Body of pancreas (tissue), 4 donors: ENCODE results near the gene LASP1NB.
A peak's percentile ranks its signal among the peaks of the same experiment; 100 is the strongest.

Source experiments
- ATAC-seq: fragments of 150-250 bp; one replicate; pipeline ENCODE4 v1.9.1; 2016
- DNase-seq, 4 donors: peaks; one replicate each; pipeline ENCODE4 v3.0.0-alpha.2; 2019
- H3K27ac ChIP-seq, 4 donors: fragments of 200-600 bp; sonication (generic); 1 replicate in 3 of 4; 2 replicates in 1 of 4; pipeline versions ENCODE4 v1.5.1 to v1.6.1; 2016 to 2019; ENCODE audit warnings: mild to moderate bottlenecking in 1 of 4, mixed read lengths in 1 of 4, moderate library complexity in 1 of 4
- H3K27me3 ChIP-seq, 2 donors: fragments of 200-600 bp; sonication (generic); one replicate each; pipeline ENCODE4 v1.6.0; 2016; ENCODE audit warnings: mild to moderate bottlenecking in 1 of 2
- H3K36me3 ChIP-seq, 2 donors: fragments of 200-600 bp; sonication (generic); replicated peaks in 1 of 2; 2 replicates each; pipeline ENCODE4 v1.5.1; 2016; ENCODE audit warnings: low read depth in 2 of 2; ENCODE audit not compliant: insufficient read depth in 1 of 2
- H3K4me1 ChIP-seq: fragments of 200-600 bp; sonication (generic); one replicate; pipeline ENCODE4 v1.6.0; 2016
- H3K4me3 ChIP-seq, 2 donors: fragments of 200-600 bp; sonication (generic); 1 replicate in 1 of 2; 2 replicates in 1 of 2; pipeline ENCODE4 v1.5.1; 2016 to 2019
- H3K9me3 ChIP-seq, 3 donors: fragments of 200-600 bp; sonication (generic); 1 replicate in 2 of 3; 2 replicates in 1 of 3; pipeline ENCODE4 v1.5.1; 2016
- CTCF ChIP-seq, 7 experiments: fragments of 450-650 bp in 4 of 7; fragments of 200-600 bp in 3 of 7; sonication (generic) in 3 of 7; IDR thresholded peaks; one replicate each; pipeline ENCODE4 v1.5.1; 2016 to 2019; ENCODE audit warnings: antibody characterized with exemption in 7 of 7
- POLR2A ChIP-seq, 3 donors: fragments of 450-650 bp; IDR thresholded peaks; one replicate each; pipeline ENCODE4 v1.6.1; 2016; ENCODE audit warnings: antibody characterized with exemption in 3 of 3, mild to moderate bottlenecking in 2 of 3
- WGBS, 2 donors: methylation state at CpG; one replicate each; pipeline ENCODE4 v1.1.5; 2017; 5-methylcytosine and 5-hydroxymethylcytosine counted together
- intact Hi-C: fragments of 100-400 bp; cut with DNase I; formaldehyde crosslinking; loops from one replicate; pipeline ENCODE4 v1.15.1; 2023

Gene LASP1NB

DNA sequence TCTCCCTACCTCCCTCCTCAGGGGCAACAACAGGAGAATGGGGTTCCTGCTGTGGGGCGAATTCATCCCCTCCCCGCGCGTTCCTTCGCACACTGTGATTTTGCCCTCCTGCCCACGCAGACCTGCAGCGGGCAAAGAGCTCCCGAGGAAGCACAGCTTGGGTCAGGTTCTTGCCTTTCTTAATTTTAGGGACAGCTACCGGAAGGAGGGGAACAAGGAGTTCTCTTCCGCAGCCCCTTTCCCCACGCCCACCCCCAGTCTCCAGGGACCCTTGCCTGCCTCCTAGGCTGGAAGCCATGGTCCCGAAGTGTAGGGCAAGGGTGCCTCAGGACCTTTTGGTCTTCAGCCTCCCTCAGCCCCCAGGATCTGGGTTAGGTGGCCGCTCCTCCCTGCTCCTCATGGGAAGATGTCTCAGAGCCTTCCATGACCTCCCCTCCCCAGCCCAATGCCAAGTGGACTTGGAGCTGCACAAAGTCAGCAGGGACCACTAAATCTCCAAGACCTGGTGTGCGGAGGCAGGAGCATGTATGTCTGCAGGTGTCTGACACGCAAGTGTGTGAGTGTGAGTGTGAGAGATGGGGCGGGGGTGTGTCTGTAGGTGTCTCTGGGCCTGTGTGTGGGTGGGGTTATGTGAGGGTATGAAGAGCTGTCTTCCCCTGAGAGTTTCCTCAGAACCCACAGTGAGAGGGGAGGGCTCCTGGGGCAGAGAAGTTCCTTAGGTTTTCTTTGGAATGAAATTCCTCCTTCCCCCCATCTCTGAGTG, 5.9 kb upstream of the LASP1NB start:
- WGBS, 2 donors = 90 to 94% methylated on average over 13 to 16 of the region's 16 CpGs
- TF ChIP-seq CTCF (IDR thresholded peaks at IDR 0.05) (no peak), POLR2A (IDR thresholded peaks at IDR 0.05) (no peak)
- intact Hi-C loops = no loop called here
- Histone ChIP-seq H3K4me1 (peaks cover 14% of the 10 kb centered on the region), H3K4me3 (no peak overlapping the region), H3K9me3 (no peaks in the 10 kb centered on the region), H3K27me3 (no peaks in the 10 kb centered on the region), H3K27ac (no peak overlapping the region), H3K36me3 (peaks cover 24 to 42% of the 10 kb centered on the region in 2 donors)
- no peak for ATAC-seq
- no peak for DNase-seq

- no peaks in the 10 kb centered on the region for H3K27me3 ChIP-seq
- H3K36me3 ChIP-seq = peaks cover 16 to 31% of the 10 kb centered on the region in 2 donors
- WGBS, 2 donors = 86 to 89% methylated on average over 7 to 8 of the region's 9 CpGs
- no peaks in the 10 kb centered on the region for H3K9me3 ChIP-seq
- H3K27ac ChIP-seq = no peak overlapping the region
- no peak overlapping the region for H3K4me3 ChIP-seq
- H3K4me1 ChIP-seq = peaks cover 14% of the 10 kb centered on the region
- intact Hi-C loops = no loop called here
- ATAC-seq = no peak
- TF ChIP-seq POLR2A (IDR thresholded peaks at IDR 0.05) (no peak), CTCF (IDR thresholded peaks at IDR 0.05) (no peak)
- no peak for DNase-seq
Observed at GRCh38 chr17:38920374-38921291, 4.8 kb upstream of the LASP1NB start.

DNA sequence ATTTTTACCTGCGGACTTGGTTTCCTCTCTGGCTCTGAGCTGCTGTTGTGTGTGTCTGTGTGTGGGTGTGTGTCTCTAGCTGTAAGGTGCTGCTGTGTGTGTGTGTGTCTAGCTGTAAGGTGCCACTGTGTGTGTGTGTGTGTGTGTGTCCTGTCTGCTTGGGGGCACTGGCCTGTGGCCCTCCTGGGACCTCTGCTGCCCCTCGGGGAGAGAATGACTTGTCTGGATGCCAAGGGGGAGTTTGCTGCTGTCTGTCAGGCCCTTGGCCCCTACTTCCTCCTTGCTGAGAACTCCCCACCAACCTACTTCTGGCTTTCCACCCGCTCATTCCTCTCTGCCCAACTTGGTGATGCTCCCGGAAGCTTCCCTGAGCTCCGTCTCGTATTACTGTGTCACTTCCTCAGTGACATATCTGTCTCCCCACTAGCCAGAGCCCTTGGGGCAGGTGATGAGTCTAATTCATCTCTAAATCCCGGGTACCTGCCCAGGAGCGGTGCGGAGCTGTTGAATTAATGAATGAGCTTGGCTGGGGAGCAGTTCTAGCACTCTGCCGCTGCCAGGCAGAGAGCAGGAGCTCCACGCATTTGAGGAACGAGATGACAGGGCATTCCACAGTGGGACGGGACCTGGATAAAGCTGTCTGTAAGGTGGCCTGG, 3.5 kb upstream of the LASP1NB start:
- DNase-seq (no peak), ATAC-seq (peak; percentile 2)
- 73 to 78% methylated on average over 13 of the region's 13 CpGs for WGBS, 2 donors
- no peaks in the 10 kb centered on the region for H3K27me3 ChIP-seq
- TF ChIP-seq CTCF (IDR thresholded peaks at IDR 0.05) = no peak
- TF ChIP-seq POLR2A (IDR thresholded peaks at IDR 0.05) = no peak
- no peaks in the 10 kb centered on the region for H3K9me3 ChIP-seq
- intact Hi-C loops = no loop called here
- H3K27ac ChIP-seq = peak overlapping the region in 2 of 4 donors; percentile 52 to 64
- H3K4me1 ChIP-seq = peaks cover 14% of the 10 kb centered on the region
- peaks cover 11 to 24% of the 10 kb centered on the region in 2 donors for H3K36me3 ChIP-seq
- H3K4me3 ChIP-seq = no peak overlapping the region

- Histone ChIP-seq H3K4me3 (no peak overlapping the region), H3K27me3 (no peaks in the 10 kb centered on the region), H3K27ac (peak overlapping the region in 3 of 4 donors; percentile 20 to 64 (median 52)), H3K9me3 (no peaks in the 10 kb centered on the region), H3K4me1 (peaks cover 14% of the 10 kb centered on the region), H3K36me3 (peaks cover 11 to 18% of the 10 kb centered on the region in 2 donors)
- intact Hi-C loops = no loop called here
- 48 to 51% methylated on average over 6 of the region's 6 CpGs for WGBS, 2 donors
- TF ChIP-seq CTCF (IDR thresholded peaks at IDR 0.05) (peak in 3 of 7 experiments; percentile 11 to 17 (median 12)), POLR2A (IDR thresholded peaks at IDR 0.05) (no peak)
- DNase-seq = peak; percentile 66 to 84 (median 84)
- peak; percentile 40 for ATAC-seq
Observed at GRCh38 chr17:38922538-38923297, 2.7 kb upstream of the LASP1NB start.
